BE2C (cell line): ENCODE results near the gene UGT1A10.

Source experiments
- DNase-seq: peaks from one replicate; pipeline ENCODE4 v3.0.0-alpha.2; 2020
- H3K27me3 ChIP-seq: fragments of 250-450 bp; sonication (Bioruptor Pico); 2 replicates; pipeline ENCODE4 v1.5.1; 2020; ENCODE audit warnings: mild to moderate bottlenecking
- H3K36me3 ChIP-seq: fragments of 250-450 bp; sonication (Bioruptor Pico); 2 replicates; pipeline ENCODE4 v1.5.1; 2020; ENCODE audit warnings: mild to moderate bottlenecking
- H3K4me1 ChIP-seq: fragments of 250-450 bp; sonication (Bioruptor Pico); 2 replicates; pipeline ENCODE4 v1.5.1; 2020
- H3K4me3 ChIP-seq: 2 replicates; pipeline ENCODE4 v1.5.1; 2011; ENCODE audit warnings: low read depth, low read length
- H3K9me3 ChIP-seq: fragments of 250-450 bp; sonication (Bioruptor Pico); 2 replicates; pipeline ENCODE4 v1.5.1; 2020
- CTCF ChIP-seq: IDR thresholded peaks from 2 replicates; pipeline ENCODE4 v1.5.1; 2012; ENCODE audit warnings: mild to moderate bottlenecking, low read depth, low read length

The UGT1A10 gene

GRCh38 chr2:233688341-233688740 lies 52.1 kb downstream of the UGT1A10 start:
- TF ChIP-seq CTCF = no peak

GRCh38 chr2:233689031-233689430 lies 52.8 kb downstream of the UGT1A10 start:
- no peak for TF ChIP-seq CTCF
- DNase-seq = no peak
- H3K4me3 ChIP-seq = no peak overlapping the region
- H3K9me3 ChIP-seq = no peaks in the 10 kb centered on the region
- H3K36me3 ChIP-seq = no peaks in the 10 kb centered on the region
- H3K4me1 ChIP-seq = no peaks in the 10 kb centered on the region
- H3K27me3 ChIP-seq = no peaks in the 10 kb centered on the region

More at GRCh38 chr2:233688341-233688740, 52.1 kb downstream of the UGT1A10 start:
- Histone ChIP-seq H3K27me3 (no peaks in the 10 kb centered on the region), H3K9me3 (no peaks in the 10 kb centered on the region), H3K4me1 (no peaks in the 10 kb centered on the region), H3K36me3 (no peaks in the 10 kb centered on the region), H3K4me3 (no peak overlapping the region)
- DNase-seq = no peak

- no peak for TF ChIP-seq CTCF
- no peak for DNase-seq
Measured at GRCh38 chr2:233689501-233689900, 53.3 kb downstream of the UGT1A10 start.

DNA sequence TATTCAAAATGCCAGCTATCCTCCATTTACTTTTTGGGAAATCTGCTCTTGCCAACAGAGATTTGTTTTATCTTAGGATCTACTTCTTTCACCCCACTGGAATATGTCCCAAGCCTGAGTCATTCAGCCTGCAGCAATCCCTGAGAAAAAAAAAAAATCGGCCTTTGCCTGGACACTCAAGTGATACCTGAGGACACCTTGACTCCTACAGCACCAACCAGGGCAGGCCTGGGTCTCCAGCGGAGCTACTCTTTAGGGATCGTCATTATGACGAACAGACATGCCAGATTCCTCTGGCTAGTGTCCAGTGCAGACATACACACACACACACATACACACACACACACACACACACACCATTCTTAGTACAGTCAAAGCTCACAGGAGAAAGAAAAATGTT lies 54.2 kb downstream of the UGT1A10 start:
- H3K4me1 ChIP-seq = no peaks in the 10 kb centered on the region

More at GRCh38 chr2:233689501-233689900, 53.3 kb downstream of the UGT1A10 start:
- no peak overlapping the region for H3K4me3 ChIP-seq
- no peaks in the 10 kb centered on the region for H3K9me3 ChIP-seq
- H3K4me1 ChIP-seq = no peaks in the 10 kb centered on the region
- H3K27me3 ChIP-seq = no peaks in the 10 kb centered on the region
- no peaks in the 10 kb centered on the region for H3K36me3 ChIP-seq

GRCh38 chr2:233691443-233692433 lies 55.5 kb downstream of the UGT1A10 start:
- no peak for DNase-seq
- H3K27me3 ChIP-seq = no peaks in the 10 kb centered on the region
- H3K4me1 ChIP-seq = no peaks in the 10 kb centered on the region
- H3K9me3 ChIP-seq = no peaks in the 10 kb centered on the region
- no peaks in the 10 kb centered on the region for H3K36me3 ChIP-seq
- TF ChIP-seq CTCF = no peak
- H3K4me3 ChIP-seq = no peak overlapping the region

More for the DNA sequence above, 54.2 kb downstream of the UGT1A10 start:
- Histone ChIP-seq H3K27me3 (no peaks in the 10 kb centered on the region), H3K36me3 (no peaks in the 10 kb centered on the region), H3K4me3 (no peak overlapping the region), H3K9me3 (no peaks in the 10 kb centered on the region)
- TF ChIP-seq CTCF = no peak
- no peak for DNase-seq

GRCh38 chr2:233692648-233693047 lies 56.4 kb downstream of the UGT1A10 start, which contains the start of gene UGT1A6:
Gene UGT1A6 (plus strand): TSS chr2:233692890. CDS start chr2:233693005, 115 bp downstream.
- no peaks in the 10 kb centered on the region for H3K27me3 ChIP-seq
- H3K4me1 ChIP-seq = no peaks in the 10 kb centered on the region
- no peaks in the 10 kb centered on the region for H3K36me3 ChIP-seq
- TF ChIP-seq CTCF = no peak
- no peak for DNase-seq
- H3K4me3 ChIP-seq = no peak within 1 kb of the TSS
- no peaks in the 10 kb centered on the region for H3K9me3 ChIP-seq
